GM18907 (cell line): Measurements from ENCODE around the gene MRPS23.
A peak's percentile ranks its signal among the peaks of the same experiment; 100 is the strongest.

Source experiments
- ATAC-seq: cut with Tn5 transposase; IDR thresholded peaks from one replicate; pipeline ENCODE4 v1.9.1; 2021; ENCODE audit warnings: mild to moderate bottlenecking, moderate library complexity; ENCODE audit not compliant: unreplicated experiment

The MRPS23 gene

GRCh38 chr17:57879437-57880085 is 29.7 kb upstream of the MRPS23 start:
- no peak for ATAC-seq

- ATAC-seq = no peak
These were observed 28.0 kb upstream of the MRPS23 start for GRCh38 chr17:57877803-57878377.

- no peak for ATAC-seq
These were observed 27.0 kb upstream of the MRPS23 start for GRCh38 chr17:57876866-57877237.

- no peak for ATAC-seq
These were observed 26.4 kb upstream of the MRPS23 start for GRCh38 chr17:57876023-57876865.

- ATAC-seq = no peak
These were observed 25.6 kb upstream of the MRPS23 start for GRCh38 chr17:57875290-57876022.

- ATAC-seq = no peak
These were observed 24.8 kb upstream of the MRPS23 start for GRCh38 chr17:57874434-57875289.

- no peak for ATAC-seq
These were observed 24.2 kb upstream of the MRPS23 start for GRCh38 chr17:57874058-57874419.

- ATAC-seq = no peak
These were observed 23.6 kb upstream of the MRPS23 start for GRCh38 chr17:57873261-57874057.

GRCh38 chr17:57872536-57872935 is 22.7 kb upstream of the MRPS23 start:
- no peak for ATAC-seq

GRCh38 chr17:57871863-57872262 is 22.0 kb upstream of the MRPS23 start:
- no peak for ATAC-seq

- no peak for ATAC-seq
These were observed 21.3 kb upstream of the MRPS23 start for GRCh38 chr17:57871155-57871554.

- no peak for ATAC-seq
These were observed 20.4 kb upstream of the MRPS23 start for GRCh38 chr17:57870283-57870635.

- no peak for ATAC-seq
These were observed 19.9 kb upstream of the MRPS23 start for GRCh38 chr17:57869617-57870282.

GRCh38 chr17:57868910-57869616 is 19.2 kb upstream of the MRPS23 start:
- no peak for ATAC-seq

GRCh38 chr17:57868007-57868909 is 18.4 kb upstream of the MRPS23 start:
- peak; percentile 79 for ATAC-seq

- ATAC-seq = no peak
These were observed 17.3 kb upstream of the MRPS23 start for GRCh38 chr17:57867126-57867525.

GRCh38 chr17:57866723-57867122 is 16.9 kb upstream of the MRPS23 start:
- ATAC-seq = no peak

GRCh38 chr17:57866319-57866718 is 16.5 kb upstream of the MRPS23 start:
- ATAC-seq = no peak
